ENCODE results near the gene GRN.

- no peak for TF ChIP-seq CTCF (IDR thresholded peaks at IDR 0.05)
- TF ChIP-seq POLR2A (IDR thresholded peaks at IDR 0.05): no peak
- TF ChIP-seq EP300 (IDR thresholded peaks at IDR 0.05; ENCODE audit: low read depth): no peak
- TF ChIP-seq POLR2AphosphoS5 (IDR thresholded peaks at IDR 0.05): no peak
Measured at GRCh38 chr17:44387804-44388203, 42.7 kb downstream of the GRN start.
